H9 (cell line): ENCODE measurements around the gene STAP2. TPM values are rescaled to one million over a fixed set of nuclear protein-coding genes. Genes with fewer than 3 reads are reported as not detected.

ENCODE experiments used
- DNase-seq: peaks from one replicate; pipeline ENCODE4 v3.0.0-alpha.2; 2017
- H2AFZ ChIP-seq: one replicate; pipeline ENCODE4 v1.6.1; 2013; ENCODE audit warnings: mild to moderate bottlenecking, low read length, control low read depth, moderate library complexity
- H2AK5ac ChIP-seq: 2 replicates; pipeline ENCODE4 v1.6.1; 2013; ENCODE audit warnings: low read length, control low read depth, mixed read lengths; ENCODE audit not compliant: insufficient read length
- H2BK120ac ChIP-seq: one replicate; pipeline ENCODE4 v1.6.1; 2013; ENCODE audit warnings: low read depth, mild to moderate bottlenecking, low read length, control low read depth, inconsistent platforms; ENCODE audit not compliant: poor library complexity, severe bottlenecking
- H2BK12ac ChIP-seq: 2 replicates; pipeline ENCODE4 v1.6.1; 2013; ENCODE audit warnings: low read length, control low read depth, mixed read lengths, low read depth; ENCODE audit not compliant: insufficient read length
- H2BK15ac ChIP-seq: 2 replicates; pipeline ENCODE4 v1.6.1; 2013; ENCODE audit warnings: low read depth, low read length, control low read depth
- H2BK20ac ChIP-seq: one replicate; pipeline ENCODE4 v1.6.1; 2013; ENCODE audit warnings: low read depth, mild to moderate bottlenecking, low read length, control low read depth, inconsistent platforms; ENCODE audit not compliant: poor library complexity, severe bottlenecking
- H2BK5ac ChIP-seq: 2 replicates; pipeline ENCODE4 v1.6.1; 2013; ENCODE audit warnings: low read length, control low read depth, mixed read lengths; ENCODE audit not compliant: insufficient read length
- H3K14ac ChIP-seq: 2 replicates; pipeline ENCODE4 v1.6.1; 2013; ENCODE audit warnings: low read length, control low read depth; ENCODE audit not compliant: insufficient read depth
- H3K18ac ChIP-seq: 2 replicates; pipeline ENCODE4 v1.6.1; 2013; ENCODE audit warnings: low read depth, mild to moderate bottlenecking, mixed read lengths, low read length, control low read depth; ENCODE audit not compliant: insufficient read length
- H3K23ac ChIP-seq: 2 replicates; pipeline ENCODE4 v1.6.1; 2013; ENCODE audit warnings: low read length, control low read depth, mixed read lengths, low read depth; ENCODE audit not compliant: insufficient read length
- H3K23me2 ChIP-seq: 2 replicates; pipeline ENCODE4 v1.6.1; 2013; ENCODE audit warnings: low read depth, mild to moderate bottlenecking, mixed read lengths, low read length, control low read depth; ENCODE audit not compliant: insufficient read length, poor library complexity, severe bottlenecking
- H3K27ac ChIP-seq: 2 replicates; pipeline ENCODE4 v1.5.1; 2013; ENCODE audit warnings: low read length, control low read depth, mixed read lengths, low read depth; ENCODE audit not compliant: insufficient read length
- H3K27me3 ChIP-seq: 2 replicates; pipeline ENCODE4 v1.6.1; 2013; ENCODE audit warnings: low read length, control low read depth, inconsistent platforms; ENCODE audit not compliant: insufficient read depth
- H3K4ac ChIP-seq: 2 replicates; pipeline ENCODE4 v1.6.1; 2013; ENCODE audit warnings: low read depth, mild to moderate bottlenecking, control low read depth, inconsistent platforms, low read length, moderate library complexity
- H3K4me1 ChIP-seq: 2 replicates; pipeline ENCODE4 v1.6.1; 2013; ENCODE audit warnings: low read length, control low read depth, inconsistent platforms; ENCODE audit not compliant: insufficient read depth
- H3K4me2 ChIP-seq: 2 replicates; pipeline ENCODE4 v1.6.1; 2013; ENCODE audit warnings: low read length, control low read depth, mixed read lengths; ENCODE audit not compliant: insufficient read length, insufficient read depth
- H3K56ac ChIP-seq: 2 replicates; pipeline ENCODE4 v1.6.1; 2013; ENCODE audit warnings: low read depth, mild to moderate bottlenecking, mixed read lengths, low read length, control low read depth; ENCODE audit not compliant: insufficient read length
- H3K79me1 ChIP-seq: 2 replicates; pipeline ENCODE4 v1.6.1; 2013; ENCODE audit warnings: low read depth, mild to moderate bottlenecking, moderate library complexity, low read length, control low read depth, inconsistent platforms; ENCODE audit not compliant: insufficient read depth, poor library complexity, severe bottlenecking
- H3K79me2 ChIP-seq: 2 replicates; pipeline ENCODE4 v1.6.1; 2013; ENCODE audit warnings: low read length, control low read depth, inconsistent platforms; ENCODE audit not compliant: insufficient read depth
- H3K9ac ChIP-seq: 2 replicates; pipeline ENCODE4 v1.6.1; 2013; ENCODE audit warnings: low read length, control low read depth, mixed read lengths; ENCODE audit not compliant: insufficient read length; ENCODE audit errors: extremely low read depth
- H3K9me3 ChIP-seq: one replicate; pipeline ENCODE4 v1.6.1; 2013; ENCODE audit warnings: low read depth, low read length, inconsistent platforms; ENCODE audit not compliant: control insufficient read depth
- H3T11ph ChIP-seq: one replicate; pipeline ENCODE4 v1.6.1; 2013; ENCODE audit warnings: mild to moderate bottlenecking, low read length, control low read depth, inconsistent platforms
- H4K20me1 ChIP-seq: one replicate; pipeline ENCODE4 v1.6.1; 2013; ENCODE audit not compliant: control insufficient read depth, insufficient read length, insufficient read depth
- H4K5ac ChIP-seq: 2 replicates; pipeline ENCODE4 v1.6.1; 2013; ENCODE audit warnings: low read depth, mild to moderate bottlenecking, mixed read lengths, low read length, control low read depth; ENCODE audit not compliant: insufficient read length
- H4K8ac ChIP-seq: replicated peaks from 2 replicates; pipeline ENCODE4 v1.6.1; 2013; ENCODE audit warnings: low read length, control low read depth, mixed read lengths, low read depth; ENCODE audit not compliant: insufficient read length
- H4K91ac ChIP-seq: 2 replicates; pipeline ENCODE4 v1.6.1; 2013; ENCODE audit warnings: low read depth, mild to moderate bottlenecking, moderate library complexity, mixed read lengths, low read length, control low read depth; ENCODE audit not compliant: insufficient read length
- H3K27ac Mint-ChIP-seq, 3 experiments: 2 replicates in 2 of 3; 3 replicates in 1 of 3; pipeline ENCODE4 v1.8.0; 2020 to 2021; ENCODE audit warnings: mixed read lengths in 3 of 3, mild to moderate bottlenecking in 1 of 3, moderate library complexity in 1 of 3
- H3K27me3 Mint-ChIP-seq: 2 replicates; pipeline ENCODE4 v1.8.0; 2021; ENCODE audit warnings: low read depth, mild to moderate bottlenecking, moderate library complexity, mixed read lengths
- H3K36me3 Mint-ChIP-seq, 3 experiments: 2 replicates in 2 of 3; 3 replicates in 1 of 3; pipeline ENCODE4 v1.8.0; 2020 to 2021; ENCODE audit warnings: low read depth in 3 of 3, mixed read lengths in 3 of 3; ENCODE audit not compliant: insufficient read depth in 1 of 3
- H3K4me1 Mint-ChIP-seq, 2 experiments: 2 replicates each; pipeline ENCODE4 v1.8.0; 2020; ENCODE audit warnings: mixed read lengths in 2 of 2
- H3K4me3 Mint-ChIP-seq, 2 experiments: 2 replicates in 1 of 2; 3 replicates in 1 of 2; pipeline ENCODE4 v1.8.0; 2020 to 2021; ENCODE audit warnings: mild to moderate bottlenecking in 2 of 2, mixed read lengths in 2 of 2, moderate library complexity in 1 of 2
- H3K9me3 Mint-ChIP-seq, 2 experiments: 2 replicates in 1 of 2; 3 replicates in 1 of 2; pipeline ENCODE4 v1.8.0; 2020; ENCODE audit warnings: mild to moderate bottlenecking in 2 of 2, mixed read lengths in 2 of 2, moderate library complexity in 1 of 2
- WGBS: extraction: QIAGEN DNeasy Blood & Tissue Kit; methylation state at CpG from one replicate; pipeline ENCODE4 v1.1.7; 2013; ENCODE audit warnings: missing lambda C conversion rate, low lambda C conversion rate, mixed read lengths; ENCODE audit not compliant: insufficient read length; ENCODE audit errors: extremely low coverage; 5-methylcytosine and 5-hydroxymethylcytosine counted together
- total RNA-seq: library from RNA; stranded (reverse); gene quantifications from 2 replicates; pipeline ENCODE4 v1.2.1, GENCODE V29; 2021
- TF ChIP-seq, protein P1 (sequence below): fragments of 200-600 bp; sonication (generic); conservative IDR thresholded peaks from 3 replicates; pipeline ENCODE4 v1.8.0; 2021; ENCODE audit warnings: antibody characterized with exemption, mild to moderate bottlenecking

STAP2 gene
- total RNA-seq, 1 experiment from 2014 or later, result 20.2 TPM

DNA sequence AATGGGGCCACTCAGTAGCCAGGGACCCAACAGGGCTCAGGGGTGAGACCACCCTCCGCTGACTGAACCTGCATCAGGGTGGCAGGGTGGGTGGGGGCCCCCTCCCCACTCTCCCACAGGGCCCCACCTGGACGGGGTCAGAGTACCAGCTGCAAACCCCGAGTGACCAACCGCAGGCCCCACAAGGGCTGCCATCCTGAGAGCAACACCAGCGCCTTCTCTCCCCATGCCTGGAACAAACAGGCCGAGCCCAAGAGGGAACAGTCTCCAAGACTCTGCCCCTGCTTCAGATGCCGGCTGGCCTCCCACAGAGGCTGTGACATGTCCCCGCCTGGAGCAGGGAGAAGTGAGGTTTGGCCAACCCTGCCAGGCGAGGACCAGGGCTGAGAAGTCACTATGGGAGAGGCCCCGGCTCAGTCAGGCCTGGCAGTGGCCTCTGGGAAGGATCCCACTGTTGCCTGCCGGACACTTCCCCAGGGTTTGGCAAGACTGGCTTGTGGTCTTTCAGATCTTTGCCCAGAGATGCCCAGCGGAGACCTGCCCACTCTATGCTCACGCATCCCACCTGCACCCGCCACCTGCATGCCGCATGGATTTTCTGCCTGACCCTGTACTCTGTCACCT lies 31.9 kb upstream of the STAP2 start:
- no peaks in the 10 kb centered on the region for H3K23me2 ChIP-seq
- H2BK120ac ChIP-seq, result no peak overlapping the region
- H4K5ac ChIP-seq, result no peak overlapping the region
- no peak overlapping the region for H4K91ac ChIP-seq
- no peak overlapping the region for H3K4ac ChIP-seq
- no peak overlapping the region for H2AFZ ChIP-seq
- Mint-ChIP-seq H3K9me3 (no peaks in the 10 kb centered on the region), H3K36me3 (peaks cover 3 to 10% (median 8%) of the 10 kb centered on the region in 3 experiments; a peak in 4 of 7 replicates), H3K4me3 (no peak overlapping the region), H3K27ac (peak overlapping the region in 2 of 3 experiments; percentile 31 to 39; a peak in 1 of 7 replicates), H3K4me1 (peaks cover 18 to 30% of the 10 kb centered on the region in 2 experiments), H3K27me3 (peaks cover 4% of the 10 kb centered on the region; the same call in 1 of the 2 replicates)
- no peaks in the 10 kb centered on the region for H3K27me3 ChIP-seq
- no peak overlapping the region for H3K18ac ChIP-seq
- H4K20me1 ChIP-seq, result no peaks in the 10 kb centered on the region
- no peak overlapping the region for H2AK5ac ChIP-seq
- no peak overlapping the region for H4K8ac ChIP-seq
- H2BK12ac ChIP-seq, result no peak overlapping the region
- no peak overlapping the region for H3K14ac ChIP-seq
- H3K9me3 ChIP-seq, result no peaks in the 10 kb centered on the region
- H3K27ac ChIP-seq, result no peak overlapping the region
- no peak overlapping the region for H2BK15ac ChIP-seq
- TF ChIP-seq, protein P1, sequence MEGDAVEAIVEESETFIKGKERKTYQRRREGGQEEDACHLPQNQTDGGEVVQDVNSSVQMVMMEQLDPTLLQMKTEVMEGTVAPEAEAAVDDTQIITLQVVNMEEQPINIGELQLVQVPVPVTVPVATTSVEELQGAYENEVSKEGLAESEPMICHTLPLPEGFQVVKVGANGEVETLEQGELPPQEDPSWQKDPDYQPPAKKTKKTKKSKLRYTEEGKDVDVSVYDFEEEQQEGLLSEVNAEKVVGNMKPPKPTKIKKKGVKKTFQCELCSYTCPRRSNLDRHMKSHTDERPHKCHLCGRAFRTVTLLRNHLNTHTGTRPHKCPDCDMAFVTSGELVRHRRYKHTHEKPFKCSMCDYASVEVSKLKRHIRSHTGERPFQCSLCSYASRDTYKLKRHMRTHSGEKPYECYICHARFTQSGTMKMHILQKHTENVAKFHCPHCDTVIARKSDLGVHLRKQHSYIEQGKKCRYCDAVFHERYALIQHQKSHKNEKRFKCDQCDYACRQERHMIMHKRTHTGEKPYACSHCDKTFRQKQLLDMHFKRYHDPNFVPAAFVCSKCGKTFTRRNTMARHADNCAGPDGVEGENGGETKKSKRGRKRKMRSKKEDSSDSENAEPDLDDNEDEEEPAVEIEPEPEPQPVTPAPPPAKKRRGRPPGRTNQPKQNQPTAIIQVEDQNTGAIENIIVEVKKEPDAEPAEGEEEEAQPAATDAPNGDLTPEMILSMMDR, result no peak
- peaks cover 4% of the 10 kb centered on the region for H3K79me1 ChIP-seq
- H3K56ac ChIP-seq, result no peak overlapping the region
- H3K79me2 ChIP-seq, result no peaks in the 10 kb centered on the region; the same call in 1 of the 2 replicates
- no peak overlapping the region for H3T11ph ChIP-seq
- H2BK20ac ChIP-seq, result no peak overlapping the region
- H2BK5ac ChIP-seq, result no peak overlapping the region
- H3K4me1 ChIP-seq, result peaks cover under 1% of the 10 kb centered on the region; the same call in 1 of the 2 replicates
- DNase-seq, result no peak
- H3K9ac ChIP-seq, result no peak overlapping the region
- WGBS, result no CpG with 5 or more reads among the region's 15 CpGs
- no peak overlapping the region for H3K4me2 ChIP-seq
- no peak overlapping the region for H3K23ac ChIP-seq
